HG02571 (cell line): ENCODE results near the gene AHCY.
"Not testable (repeated sequence)": the region's sequence is repeated elsewhere in the genome, so short reads cannot be mapped to it uniquely, and the experiment has no call there.

Experiments
- ATAC-seq: cut with Tn5 transposase; IDR thresholded peaks from one replicate; pipeline ENCODE4 v1.9.1; 2021; ENCODE audit warnings: mild to moderate bottlenecking, moderate library complexity; ENCODE audit not compliant: unreplicated experiment

The AHCY gene

DNA sequence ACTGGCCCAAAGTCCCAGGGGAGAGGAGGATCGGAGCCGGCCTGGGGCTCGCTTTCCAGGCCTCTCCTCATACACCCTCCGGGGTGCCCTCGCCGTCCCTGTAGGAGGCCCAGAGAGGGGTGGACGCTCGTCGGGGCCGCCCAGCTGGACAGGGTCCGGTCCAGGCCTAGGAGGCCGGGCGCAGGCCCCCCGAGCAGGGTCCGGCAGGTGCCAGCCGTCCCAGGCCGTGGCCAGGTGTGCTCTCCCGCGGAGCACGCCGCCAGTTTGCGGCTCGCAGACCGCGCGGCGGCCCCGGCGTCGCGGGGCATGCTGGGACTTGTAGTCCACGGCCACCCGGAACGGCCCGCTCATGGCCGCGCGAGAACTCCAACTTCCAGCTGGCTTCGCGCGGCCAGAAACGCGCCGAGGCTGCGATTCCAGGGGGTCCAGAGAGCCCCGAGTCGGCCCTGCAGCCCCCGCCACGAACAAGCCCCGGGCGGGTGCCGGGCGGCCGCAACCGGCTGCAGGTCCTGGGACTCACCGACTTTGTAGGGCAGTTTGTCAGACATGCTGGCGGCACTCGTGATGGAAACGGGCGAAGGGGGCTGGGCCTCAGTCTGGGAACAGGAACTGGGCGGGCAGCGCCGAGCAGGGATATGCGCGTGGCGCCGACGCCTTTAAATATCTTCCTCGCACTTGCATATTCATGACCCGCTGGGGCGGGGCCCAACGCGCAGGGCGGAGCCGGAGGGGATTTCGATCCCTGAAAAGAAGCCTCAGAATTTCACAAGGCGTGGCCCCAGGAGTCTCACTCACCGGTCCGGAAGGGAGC is at the start of gene AHCY:
Gene AHCY, minus strand, starts transcription at position 633 of the 811 bp plus-strand sequence. Its CDS starts 85 bp downstream, at position 548.
- ATAC-seq = peak; percentile 85

DNA sequence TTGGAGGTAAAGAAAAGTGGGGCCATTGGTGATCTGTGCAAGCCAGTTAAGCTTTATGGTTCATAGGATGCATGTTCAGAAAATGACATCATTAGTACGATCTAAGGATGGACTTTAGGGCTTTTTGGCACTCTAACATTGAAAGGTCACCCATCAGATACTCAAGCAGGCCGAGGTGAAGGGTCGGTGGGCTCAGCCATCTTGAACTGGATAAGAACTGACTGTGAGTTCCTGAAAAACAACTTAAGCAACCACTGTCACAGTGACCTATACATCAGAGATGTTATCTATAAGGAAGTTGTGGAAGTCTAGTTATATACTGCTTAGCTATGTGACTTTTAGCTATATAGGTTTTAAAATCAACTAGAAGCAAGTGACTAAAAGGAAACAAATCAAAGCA is 46.9 kb upstream of the AHCY start:
- no peak for ATAC-seq

DNA sequence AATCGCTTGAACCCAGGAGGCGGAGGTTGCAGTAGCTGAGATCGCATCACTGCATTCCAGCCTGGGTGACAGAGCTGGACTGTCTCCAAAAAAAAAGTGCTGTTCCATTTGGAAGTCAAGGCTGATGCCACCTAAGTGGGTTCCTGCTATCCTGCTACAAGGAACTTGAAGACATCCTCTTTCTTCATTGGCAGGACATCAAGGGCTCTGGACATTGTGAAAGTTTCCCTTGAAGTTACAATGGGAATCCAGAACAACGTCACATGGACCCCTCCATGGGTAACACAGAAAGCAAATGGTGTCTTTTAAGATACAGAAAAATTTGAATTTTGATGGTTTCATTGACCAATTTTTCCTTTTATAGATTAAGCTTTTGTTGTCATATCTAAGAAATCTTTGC is 44.4 kb upstream of the AHCY start:
- no peak for ATAC-seq

DNA sequence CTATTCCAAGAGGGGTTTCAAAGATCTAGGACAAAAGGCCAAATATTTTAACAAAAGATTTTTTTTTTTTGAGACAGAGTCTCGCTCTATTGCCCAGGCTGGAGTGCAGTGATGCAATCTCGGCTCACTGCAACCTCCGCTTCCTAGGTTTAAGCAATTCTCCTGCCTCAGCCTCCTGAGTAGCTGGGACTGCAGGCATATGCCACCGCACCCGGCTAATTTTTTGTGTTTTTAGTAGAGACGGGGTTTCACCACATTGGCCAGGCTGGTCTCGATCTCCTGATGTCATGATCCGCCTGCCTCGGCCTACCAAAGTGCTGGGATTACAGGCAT is 43.3 kb upstream of the AHCY start:
- ATAC-seq = not testable (repeated sequence)

DNA sequence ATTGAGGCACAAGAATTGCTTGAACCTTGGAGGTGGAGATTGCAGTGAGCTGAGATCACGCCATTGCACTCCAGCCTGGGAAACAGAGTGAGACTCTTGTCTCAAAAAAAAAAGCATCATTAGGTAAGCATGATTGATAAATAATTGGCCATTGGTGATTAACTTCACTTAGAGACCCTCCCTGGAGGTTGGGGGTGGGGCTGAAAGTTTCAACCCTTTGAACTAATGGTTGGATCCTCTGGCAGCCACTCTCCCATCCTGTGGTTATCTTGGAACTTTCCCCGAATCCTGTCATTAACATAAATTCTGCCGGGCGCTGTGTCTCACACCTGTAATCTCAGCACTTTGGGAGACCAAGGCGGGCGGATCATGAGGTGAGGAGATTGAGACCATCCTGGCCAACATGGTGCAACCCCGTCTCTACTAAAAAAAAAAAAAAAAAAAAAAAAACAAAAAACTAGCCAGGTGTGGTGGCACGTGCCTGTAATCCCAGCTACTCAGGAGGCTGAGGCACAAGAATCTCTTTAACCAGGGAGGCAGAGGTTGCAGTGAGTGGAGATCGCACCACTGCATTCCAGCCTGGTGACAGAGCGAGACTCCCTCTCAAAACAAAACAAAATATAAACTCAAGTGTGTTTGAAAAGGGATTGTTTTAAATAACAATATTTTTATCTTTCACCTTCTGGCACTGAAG is 42.8 kb upstream of the AHCY start:
- ATAC-seq = not testable (repeated sequence)

DNA sequence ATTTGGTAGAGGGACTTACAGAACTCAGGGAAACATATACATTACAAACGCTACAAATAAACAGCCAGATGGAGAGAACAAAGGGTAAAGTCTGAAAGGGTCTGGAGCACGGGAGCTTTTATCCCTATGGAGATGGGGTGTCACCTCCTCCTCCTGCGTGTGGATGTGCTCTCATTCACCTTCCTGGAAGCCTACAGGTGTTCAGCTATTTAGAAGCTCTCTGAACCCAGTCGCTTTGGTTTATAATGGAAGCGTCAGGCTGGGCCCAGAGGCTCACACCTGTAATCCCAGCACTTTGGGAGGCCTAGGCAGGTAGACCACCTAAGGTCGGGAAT is 42.2 kb upstream of the AHCY start:
- no peak for ATAC-seq

DNA sequence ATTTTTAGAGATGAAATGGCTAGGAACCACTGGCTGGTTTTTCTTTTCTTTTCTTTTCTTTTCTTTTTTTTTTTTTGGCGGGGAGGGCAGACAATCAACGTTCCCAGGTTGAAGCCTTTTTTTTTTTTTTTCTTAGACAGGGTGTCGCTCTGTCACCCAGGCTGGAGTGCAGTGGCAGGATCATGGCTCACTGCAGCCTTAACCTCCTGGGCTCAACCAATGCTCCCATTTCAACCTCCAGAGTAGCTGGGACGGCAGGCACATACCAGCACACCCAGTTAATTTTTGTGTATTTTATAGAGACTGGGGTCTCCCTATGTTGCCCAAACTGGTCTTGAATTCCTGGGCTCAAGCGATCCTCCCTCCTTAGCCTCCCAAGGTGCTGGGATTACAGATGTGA is 41.1 kb upstream of the AHCY start:
- ATAC-seq = no peak

DNA sequence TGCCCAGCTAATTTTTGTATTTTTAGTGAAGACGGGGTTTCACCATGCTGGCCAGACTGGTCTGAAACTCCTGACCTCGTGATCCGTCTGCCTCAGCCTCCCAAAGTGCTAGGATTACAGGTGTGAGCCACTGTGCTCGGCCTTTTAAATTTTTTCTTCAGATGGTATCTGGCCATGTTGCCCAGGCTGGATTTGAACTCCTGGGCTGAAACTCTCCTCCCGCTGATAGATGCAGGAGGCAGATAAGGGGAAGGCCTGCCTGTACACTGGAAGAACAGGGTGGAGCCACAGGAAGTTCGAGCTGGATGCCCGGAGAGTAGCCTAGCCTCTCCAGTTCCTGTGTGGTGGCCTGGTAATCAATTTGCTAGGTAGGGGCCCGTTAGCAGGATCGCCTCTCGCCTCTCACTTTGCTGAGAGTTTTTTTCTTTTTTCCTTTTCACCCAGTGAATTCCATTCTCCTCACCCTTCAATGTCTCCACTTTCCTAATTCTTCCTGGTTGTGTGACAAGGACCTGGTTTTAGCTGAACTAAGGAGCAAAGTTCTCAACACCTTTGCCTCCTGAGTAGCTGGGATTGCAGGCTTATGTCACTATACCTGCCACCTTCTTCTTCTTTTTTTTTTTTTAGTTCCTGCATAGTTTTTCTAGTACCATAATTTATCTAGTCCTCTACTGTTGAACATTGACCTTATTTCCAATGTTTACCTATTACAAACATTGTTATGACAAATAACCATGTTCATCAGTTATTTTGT is 40.5 kb upstream of the AHCY start:
- ATAC-seq = no peak

DNA sequence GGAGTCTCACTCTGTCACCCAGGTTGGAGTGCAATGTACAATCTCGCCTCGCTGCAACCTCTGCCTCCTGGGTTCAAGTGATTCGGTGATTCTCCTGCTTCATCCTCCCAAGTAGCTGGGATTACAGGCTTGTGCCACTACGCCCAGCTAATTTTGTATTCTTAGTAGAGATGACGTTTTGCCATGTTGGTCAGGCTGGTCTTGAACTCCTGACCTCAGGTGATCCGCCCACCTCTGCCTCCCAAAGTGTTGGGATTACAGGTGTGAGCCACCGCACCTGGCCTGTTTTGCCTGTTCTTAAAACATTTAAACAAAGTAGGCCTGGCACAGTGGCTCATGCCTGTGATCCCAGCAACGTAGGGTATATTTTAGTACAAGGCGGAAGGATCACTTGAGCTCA is 38.0 kb upstream of the AHCY start:
- ATAC-seq = not testable (repeated sequence)

DNA sequence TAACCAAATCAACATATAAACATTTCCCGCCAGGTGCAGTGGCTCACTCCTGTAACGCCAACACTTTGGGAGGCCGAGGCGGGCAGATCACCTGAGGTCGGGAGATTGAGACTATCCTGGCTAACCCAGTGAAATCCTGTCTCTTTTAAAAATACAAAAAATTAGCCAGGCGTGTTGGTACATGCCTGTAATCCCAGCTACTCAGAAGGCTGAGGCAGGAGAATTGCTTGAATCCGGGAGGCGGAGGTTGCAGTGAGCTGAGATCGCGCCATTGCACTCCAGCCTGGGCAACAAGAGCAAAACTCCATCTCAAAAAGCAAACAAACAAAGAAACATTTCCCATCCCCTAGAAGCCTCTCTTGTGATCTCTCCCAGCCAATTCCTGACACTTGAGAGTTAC is 37.6 kb upstream of the AHCY start:
- not testable (repeated sequence) for ATAC-seq

DNA sequence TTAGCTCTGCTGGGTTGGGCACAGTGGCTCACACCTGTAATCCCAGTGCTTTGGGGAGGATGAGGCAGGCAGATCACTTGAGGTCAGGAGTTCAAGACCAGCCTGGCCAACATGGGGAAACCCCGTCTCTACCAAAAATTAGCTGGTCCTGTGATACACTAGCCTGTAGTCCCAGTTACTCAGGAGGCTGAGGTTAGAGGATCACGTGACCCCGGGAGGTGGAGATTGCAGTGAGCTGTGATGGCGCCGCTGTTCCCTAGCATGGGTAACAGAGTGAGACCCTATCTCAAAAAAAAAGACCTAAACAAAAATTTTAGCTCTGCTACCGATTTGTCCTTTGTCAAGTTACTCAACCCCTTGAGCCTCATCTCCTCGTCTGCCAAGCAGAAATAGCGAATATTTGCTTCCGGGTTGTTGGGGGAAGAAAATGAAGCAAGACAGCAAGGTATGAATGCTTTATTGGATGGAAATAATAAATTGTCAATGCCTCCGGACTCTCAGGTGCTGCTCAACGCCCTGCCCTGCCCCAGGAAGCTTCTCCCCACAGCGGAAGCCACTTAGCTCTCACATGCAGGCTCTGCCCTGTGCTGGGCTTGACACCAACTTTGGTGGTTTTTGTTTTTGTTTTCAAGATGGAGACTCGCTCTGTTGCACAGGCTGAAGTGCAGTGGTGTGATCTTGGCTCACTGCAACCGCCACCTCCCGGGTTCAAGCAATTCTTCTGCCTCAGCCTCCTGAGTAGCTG is 35.0 kb upstream of the AHCY start:
- no peak for ATAC-seq

DNA sequence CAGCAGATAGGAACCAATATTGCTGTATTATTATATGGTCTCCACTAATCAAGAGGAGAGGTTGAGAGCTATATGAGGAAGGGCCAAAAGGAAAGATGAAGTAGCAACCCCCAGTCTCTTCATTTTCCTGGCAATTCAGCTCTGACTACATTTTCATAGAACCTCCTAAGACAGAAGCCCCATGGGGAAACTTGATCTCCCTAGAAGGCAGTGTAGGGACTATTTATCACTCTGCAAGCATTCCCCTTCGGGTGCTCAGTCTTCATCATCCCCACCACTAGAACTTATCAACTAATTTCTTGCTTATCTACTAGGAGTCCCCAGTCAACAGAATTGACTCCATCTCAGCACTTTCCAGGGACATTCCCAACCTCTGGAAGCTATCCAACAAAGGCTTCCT is 34.4 kb upstream of the AHCY start:
- no peak for ATAC-seq

DNA sequence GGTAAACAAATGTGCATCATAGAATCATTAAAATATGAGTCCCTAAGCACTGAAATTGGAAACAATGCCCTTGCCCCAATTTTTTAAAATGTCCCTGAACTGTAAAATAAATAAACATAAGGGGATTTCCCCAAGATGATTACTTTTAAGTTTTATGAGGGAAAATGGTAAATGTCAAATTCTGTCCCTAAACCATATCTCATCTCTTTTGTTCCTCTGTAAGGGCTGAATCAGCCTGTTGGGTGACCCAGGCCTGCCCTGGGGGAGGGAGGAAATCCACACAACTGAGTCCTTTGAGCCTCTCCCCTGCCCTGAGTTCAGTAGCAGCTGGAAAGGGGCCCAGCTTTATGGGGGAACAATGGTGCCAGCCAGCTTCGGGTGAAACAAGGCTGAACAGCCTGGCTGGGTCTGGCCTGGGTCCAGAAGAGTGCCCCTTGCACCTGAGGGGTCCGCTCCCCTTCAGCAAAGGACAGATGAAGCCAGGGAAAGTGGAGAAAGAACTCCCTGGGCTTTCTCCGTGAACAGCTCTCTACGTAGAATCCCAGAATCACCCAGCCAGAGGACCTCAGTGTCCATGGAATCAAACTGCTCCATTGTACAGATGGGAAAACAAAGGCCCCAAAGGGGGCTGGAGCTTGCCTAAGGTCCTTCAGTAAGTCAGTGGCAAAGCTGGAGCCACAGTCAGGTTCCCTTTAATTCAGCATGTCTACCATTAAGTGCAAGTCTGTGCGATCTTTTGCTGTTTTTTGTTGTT is 31.7 kb upstream of the AHCY start:
- no peak for ATAC-seq

DNA sequence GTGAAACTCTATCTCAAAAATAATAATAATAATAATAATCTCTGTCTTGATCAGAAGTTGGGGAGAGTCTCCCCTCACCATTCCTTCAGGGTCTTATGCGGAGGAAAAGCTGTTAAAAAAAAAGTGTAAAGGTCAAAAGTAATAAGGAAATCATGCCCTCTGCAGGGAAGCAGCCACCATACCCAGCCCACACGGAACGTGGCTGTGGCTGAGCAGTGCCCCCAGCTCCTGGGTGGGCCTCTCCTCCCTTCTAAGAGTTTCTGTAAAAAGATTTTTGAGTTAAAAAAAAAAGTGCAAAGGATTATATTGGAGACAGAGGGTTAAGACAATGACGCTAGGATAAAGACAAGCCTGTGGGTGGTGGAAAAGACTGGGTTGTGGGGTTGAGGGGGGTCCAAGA is 30.6 kb upstream of the AHCY start:
- no peak for ATAC-seq

DNA sequence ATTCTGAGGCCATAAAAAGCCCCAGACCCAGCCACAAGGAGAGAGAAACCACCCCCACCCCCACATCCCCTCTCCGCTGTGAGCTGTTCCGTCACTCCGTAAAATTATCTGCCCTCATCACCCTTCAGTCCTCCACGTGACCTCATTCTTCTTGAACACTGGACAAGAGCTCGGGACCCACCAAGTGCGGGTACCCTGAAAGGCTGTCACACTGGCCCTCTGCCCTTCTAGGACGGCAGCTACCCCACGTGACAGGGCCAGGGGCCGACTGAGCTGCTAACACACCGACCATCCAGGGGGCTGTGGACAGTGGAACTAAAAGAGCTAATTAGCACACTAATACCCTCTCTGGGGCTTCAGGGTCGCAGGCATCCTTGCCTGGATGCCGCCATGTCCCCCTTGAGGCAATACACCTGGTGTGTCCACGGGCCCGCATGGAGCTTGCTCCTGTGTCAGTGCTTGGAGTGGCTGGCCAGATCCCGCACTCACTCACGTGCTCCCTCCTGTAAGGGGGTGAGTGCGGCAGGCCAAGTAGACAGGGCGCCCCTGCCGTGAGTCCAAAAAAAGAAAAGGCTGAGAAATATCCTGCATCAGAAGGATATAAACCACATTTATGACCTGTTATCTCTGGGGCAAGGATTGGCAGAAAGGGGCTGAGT is 29.2 kb upstream of the AHCY start:
- ATAC-seq = no peak

DNA sequence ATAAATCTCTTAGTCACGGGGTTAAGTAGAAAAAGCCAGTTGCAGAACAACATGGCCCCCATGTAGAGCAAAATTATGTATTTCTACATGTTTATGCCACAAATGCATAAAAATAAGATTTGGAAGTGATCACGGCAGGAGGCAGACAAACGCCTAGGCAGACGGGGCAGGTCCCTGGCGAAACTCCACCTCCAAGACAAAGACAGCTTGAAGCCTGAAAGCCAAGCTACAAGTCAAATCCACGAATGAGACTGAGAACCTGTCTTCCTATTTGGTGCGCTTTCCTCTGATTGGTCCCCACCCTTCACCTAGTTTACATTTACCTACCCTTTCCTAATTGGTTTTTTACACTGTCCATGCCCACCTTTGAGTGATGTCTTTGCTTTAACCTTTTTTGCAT is 28.7 kb upstream of the AHCY start:
- ATAC-seq = no peak

DNA sequence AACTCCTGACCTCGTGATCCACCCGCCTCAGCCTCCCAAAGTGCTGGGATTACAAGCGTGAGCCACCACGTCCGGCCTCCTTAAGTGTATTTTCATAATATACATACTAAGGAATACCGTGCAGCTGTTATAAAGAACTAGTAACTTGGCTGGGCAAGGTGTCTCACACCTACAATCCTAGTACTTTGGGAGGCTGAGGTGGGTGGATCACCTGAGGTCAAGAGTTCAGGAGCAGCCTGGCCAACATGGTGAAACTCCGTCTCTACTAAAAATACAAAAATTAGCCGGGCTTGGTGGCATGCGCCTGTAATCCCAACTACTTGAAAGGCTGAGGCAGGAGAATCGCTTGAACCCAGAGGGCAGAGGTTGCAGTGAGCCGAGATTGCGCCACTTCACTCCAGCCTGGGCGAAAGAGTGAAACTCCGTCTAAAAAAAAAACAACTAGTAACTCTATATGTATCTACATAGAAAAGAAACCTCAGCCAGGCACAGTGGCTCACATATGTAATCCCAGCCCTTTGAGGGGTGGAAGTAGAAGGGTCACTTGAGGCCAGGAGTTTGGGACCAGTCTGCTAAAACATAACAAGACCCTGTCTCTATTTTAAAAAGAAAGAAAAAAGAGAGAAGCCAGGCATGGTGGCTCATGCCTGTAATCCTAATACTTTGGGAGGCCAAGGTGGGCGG is 27.8 kb upstream of the AHCY start:
- ATAC-seq = not testable (repeated sequence)

DNA sequence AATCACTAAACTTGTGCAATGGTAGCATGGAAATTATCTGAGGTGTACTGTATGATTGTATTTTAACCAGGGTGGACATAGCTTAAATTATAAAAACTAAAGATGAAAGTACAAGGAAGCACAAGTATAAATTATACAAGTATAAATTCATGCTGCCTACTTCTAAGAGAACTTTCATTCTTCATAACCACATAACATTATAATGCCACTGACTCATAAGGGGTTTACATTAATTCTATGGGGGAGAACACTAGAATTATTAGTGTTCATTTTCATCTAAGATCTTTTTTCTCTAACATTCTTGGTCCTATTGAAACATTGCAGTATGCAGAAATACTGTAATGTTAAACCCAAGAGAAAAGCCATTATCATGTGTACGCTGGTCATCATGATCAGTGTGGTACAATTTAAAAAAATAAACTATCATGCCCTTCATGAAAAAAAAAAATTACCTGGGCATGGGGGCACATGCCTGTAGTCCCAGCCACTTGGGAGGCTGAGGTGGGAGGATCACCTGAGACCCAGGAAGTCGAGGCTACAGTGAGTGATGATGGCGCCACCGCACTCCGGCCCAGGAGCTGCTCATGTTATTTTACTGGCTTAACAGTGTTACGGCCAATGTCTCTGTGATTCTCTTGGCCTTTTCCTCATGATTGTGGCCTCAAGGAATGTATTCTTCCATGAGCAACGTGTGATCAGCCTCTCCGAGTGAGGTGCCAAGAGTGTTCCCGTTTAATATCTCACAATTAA is 25.9 kb upstream of the AHCY start:
- no peak for ATAC-seq

DNA sequence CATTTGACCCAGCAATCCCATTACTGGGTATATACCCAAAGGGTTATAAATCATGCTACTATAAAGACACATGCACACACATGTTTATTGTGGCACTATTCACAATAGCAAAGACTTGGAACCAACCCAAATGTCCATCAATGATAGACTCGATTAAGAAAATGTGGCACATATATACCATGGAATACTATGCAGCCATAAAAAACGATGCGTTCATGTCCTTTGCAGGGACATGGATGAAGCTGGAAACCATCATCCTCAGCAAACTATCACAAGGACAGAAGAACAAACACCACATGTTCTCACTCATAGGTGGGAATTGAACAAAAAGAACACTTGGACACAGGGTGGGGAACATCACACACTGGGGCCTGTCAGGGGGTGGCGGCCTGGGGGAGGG is 25.1 kb upstream of the AHCY start:
- not testable (repeated sequence) for ATAC-seq
